HG03442 (cell line): ENCODE results near the gene OR11G2.
"Not testable (repeated sequence)": the region's sequence is repeated elsewhere in the genome, so short reads cannot be mapped to it uniquely, and the experiment has no call there.

Experiments used
- ATAC-seq: cut with Tn5 transposase; IDR thresholded peaks from one replicate; pipeline ENCODE4 v1.9.1; 2021; ENCODE audit warnings: mild to moderate bottlenecking, moderate library complexity; ENCODE audit not compliant: unreplicated experiment

OR11G2 gene, protein sequence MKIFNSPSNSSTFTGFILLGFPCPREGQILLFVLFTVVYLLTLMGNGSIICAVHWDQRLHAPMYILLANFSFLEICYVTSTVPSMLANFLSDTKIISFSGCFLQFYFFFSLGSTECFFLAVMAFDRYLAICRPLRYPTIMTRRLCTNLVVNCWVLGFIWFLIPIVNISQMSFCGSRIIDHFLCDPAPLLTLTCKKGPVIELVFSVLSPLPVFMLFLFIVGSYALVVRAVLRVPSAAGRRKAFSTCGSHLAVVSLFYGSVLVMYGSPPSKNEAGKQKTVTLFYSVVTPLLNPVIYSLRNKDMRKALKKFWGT

DNA sequence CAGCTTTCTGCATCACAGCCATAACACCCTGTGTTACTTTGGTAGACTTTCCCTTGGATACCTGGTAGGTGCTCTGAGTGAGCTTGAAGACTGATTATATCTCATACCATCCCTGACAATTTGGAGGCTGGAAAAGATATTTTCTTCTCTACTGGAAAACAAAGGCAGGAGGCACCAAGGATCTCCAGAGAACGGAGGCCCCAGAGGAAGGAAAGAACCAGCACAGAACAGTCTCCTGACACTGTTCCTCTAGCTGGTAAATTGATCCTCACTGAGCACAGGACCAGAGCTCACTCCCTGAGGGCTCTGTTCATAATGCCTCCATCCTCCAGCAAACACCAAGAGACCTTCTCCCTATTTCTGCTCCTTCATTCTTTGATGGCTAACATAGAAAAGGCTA, at the start of gene OR11G2:
TSS of gene OR11G2 (plus strand) at position 301 of the 400 bp plus-strand sequence. CDS start 6,542 bp downstream, outside the sequence.
- ATAC-seq: no peak

DNA sequence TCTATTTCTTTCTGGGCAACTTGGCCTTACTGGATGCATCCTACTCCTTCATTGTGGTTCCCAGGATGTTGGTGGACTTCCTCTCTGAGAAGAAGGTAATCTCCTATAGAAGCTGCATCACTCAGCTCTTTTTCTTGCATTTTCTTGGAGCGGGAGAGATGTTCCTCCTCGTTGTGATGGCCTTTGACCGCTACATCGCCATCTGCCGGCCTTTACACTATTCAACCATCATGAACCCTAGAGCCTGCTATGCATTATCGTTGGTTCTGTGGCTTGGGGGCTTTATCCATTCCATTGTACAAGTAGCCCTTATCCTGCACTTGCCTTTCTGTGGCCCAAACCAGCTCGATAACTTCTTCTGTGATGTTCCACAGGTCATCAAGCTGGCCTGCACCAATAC, 46.8 kb upstream of the OR11G2 start:
- no peak for ATAC-seq

- ATAC-seq: no peak
Measured at GRCh38 chr14:20144820-20145219, 45.9 kb upstream of the OR11G2 start.

GRCh38 chr14:20164462-20164861, 26.2 kb upstream of the OR11G2 start:
- no peak for ATAC-seq

DNA sequence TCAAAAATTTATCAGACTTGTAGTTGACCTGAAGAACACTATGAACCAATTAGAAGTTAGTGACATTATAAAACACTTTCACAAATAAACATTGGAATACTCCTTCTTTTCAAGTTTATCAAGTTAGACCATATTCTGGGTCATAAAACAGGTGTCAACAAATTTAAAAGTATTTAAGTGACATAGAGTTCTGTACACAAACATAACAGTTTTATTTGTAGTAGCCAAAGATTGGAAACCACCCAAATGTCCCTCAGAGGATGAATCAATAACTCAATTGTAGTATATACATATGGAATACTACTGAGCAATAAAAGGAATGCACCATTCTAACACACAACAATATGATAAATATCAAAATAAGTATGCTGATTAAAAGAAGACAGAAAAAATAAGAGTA, 23.6 kb upstream of the OR11G2 start:
- ATAC-seq: no peak

GRCh38 chr14:20169852-20170251, 20.8 kb upstream of the OR11G2 start:
- ATAC-seq: not testable (repeated sequence)

- ATAC-seq: not testable (repeated sequence)
Measured at GRCh38 chr14:20174205-20174604, 16.5 kb upstream of the OR11G2 start.

GRCh38 chr14:20176330-20176729, 14.4 kb upstream of the OR11G2 start:
- ATAC-seq: no peak

DNA sequence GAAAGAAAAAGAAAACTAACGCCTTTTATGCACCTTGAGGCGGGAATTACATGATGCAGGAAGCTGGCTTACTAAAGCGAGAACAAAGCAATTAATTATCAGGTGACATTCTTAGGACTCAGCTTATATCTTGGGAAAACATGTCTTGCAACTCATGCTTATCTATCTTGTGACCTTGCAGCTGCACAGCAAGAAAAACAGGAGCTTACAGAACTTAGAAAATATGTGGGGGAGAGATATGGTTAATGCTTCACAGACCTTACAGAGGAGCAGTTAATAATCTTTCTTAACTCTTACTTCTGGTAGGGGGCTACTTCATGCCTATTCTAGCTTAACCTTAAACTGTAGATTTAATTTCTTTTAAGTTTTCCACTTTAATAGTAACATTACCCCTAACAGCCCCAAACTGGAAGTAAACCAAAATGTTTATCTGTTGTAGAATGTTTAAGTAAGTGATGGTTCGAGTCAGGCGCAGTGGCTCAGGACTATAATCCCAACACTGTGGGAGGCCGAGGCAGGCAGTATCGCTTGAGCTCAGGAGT, 13.2 kb upstream of the OR11G2 start:
- no peak for ATAC-seq

DNA sequence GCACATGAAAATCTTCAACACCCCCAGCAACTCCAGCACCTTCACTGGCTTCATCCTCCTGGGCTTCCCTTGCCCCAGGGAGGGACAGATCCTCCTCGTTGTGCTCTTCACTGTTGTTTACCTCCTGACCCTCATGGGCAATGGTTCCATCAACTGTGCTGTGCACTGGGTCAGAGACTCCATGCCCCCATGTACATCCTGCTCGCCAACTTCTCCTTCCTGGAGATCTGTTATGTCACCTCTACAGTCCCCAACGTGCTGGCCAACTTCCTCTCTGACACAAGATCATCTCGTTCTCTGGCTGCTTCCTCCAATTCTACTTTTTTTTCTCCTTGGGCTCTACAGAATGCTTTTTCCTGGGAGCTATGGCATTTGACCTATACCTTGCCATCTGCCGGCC, 11.5 kb upstream of the OR11G2 start:
- no peak for ATAC-seq

GRCh38 chr14:20179880-20180279, 10.8 kb upstream of the OR11G2 start:
- no peak for ATAC-seq

DNA sequence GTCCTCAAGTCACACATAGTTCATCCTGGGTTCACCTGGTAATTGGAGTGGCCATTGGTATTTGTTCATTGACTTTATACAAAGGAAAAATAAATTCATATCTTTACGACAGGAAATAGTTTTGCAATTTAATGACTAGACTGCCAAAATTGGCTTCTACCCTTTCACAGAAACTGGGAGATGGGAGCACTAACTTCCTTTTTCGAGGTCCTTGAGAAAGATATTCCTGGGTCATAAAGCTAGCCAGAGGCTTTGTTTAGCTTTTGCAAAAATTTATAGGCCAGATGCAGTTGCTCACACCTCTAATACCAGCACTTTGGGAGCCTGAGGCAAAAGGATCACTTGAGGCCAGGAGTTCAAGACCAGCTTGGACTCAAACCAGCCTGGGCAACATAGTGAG, 10.2 kb upstream of the OR11G2 start:
- no peak for ATAC-seq

- ATAC-seq: no peak
Measured at GRCh38 chr14:20184181-20184580, 6.5 kb upstream of the OR11G2 start.

- no peak for ATAC-seq
Measured at GRCh38 chr14:20191396-20191795, 700 bp downstream of the OR11G2 start.

DNA sequence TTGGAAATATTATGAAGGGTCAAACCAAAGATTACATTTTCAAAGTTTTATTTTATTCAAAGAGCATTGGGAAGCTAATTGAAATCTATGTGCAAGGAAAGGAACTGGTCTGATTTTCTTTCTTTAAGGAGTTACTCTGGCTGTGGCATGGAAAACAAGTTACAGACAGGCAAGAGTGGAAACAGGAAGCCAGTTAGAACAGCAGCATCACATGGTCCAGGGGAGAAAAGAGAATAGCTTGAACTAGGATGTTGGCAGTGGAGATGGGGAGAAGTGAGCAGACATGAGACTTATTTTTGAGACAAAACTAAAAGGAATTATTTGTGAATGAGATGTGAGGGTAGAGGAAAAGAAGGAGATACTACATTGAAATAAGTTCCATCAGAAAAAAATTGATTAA, 3.4 kb downstream of the OR11G2 start:
- no peak for ATAC-seq

- not testable (repeated sequence) for ATAC-seq
Measured at GRCh38 chr14:20195170-20195569, 4.5 kb downstream of the OR11G2 start.

- no peak for ATAC-seq
Measured at GRCh38 chr14:20195911-20196310, 5.2 kb downstream of the OR11G2 start.

DNA sequence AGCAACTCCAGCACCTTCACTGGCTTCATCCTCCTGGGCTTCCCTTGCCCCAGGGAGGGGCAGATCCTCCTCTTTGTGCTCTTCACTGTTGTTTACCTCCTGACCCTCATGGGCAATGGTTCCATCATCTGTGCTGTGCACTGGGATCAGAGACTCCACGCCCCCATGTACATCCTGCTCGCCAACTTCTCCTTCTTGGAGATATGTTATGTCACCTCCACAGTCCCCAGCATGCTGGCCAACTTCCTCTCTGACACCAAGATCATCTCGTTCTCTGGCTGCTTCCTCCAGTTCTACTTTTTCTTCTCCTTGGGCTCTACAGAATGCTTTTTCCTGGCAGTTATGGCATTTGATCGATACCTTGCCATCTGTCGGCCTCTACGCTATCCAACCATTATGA, 6.8 kb downstream of the OR11G2 start:
- no peak for ATAC-seq

- ATAC-seq: no peak
Measured at GRCh38 chr14:20198991-20199390, 8.3 kb downstream of the OR11G2 start.

DNA sequence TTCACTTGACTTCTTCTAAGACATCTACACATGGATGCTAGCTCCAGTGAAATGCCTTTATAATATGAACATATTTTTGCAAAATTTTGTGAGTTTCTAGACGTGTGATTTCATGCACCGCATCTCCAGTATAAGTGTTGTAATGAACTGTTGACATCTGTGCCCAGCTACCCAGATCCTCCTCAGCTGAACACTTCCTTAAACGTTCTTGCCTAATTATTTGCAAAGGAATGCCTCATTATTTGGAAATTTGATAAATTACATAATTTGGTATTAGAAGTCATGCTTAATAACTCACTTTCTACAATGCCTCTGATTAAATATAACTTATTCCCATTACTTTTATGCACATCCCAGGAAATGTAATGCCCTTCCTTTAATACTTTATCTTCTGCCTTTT, 14.0 kb downstream of the OR11G2 start:
- ATAC-seq: no peak

GRCh38 chr14:20209595-20209994, 18.9 kb downstream of the OR11G2 start:
- no peak for ATAC-seq

- ATAC-seq: not testable (repeated sequence)
Measured at GRCh38 chr14:20212406-20212805, 21.7 kb downstream of the OR11G2 start.

GRCh38 chr14:20215196-20215595, 24.5 kb downstream of the OR11G2 start:
- ATAC-seq: no peak
